GM18868 (cell line): ENCODE data around the gene KCNQ1.

Experiments used
- ATAC-seq: cut with Tn5 transposase; IDR thresholded peaks from one replicate; pipeline ENCODE4 v1.9.1; 2021; ENCODE audit warnings: mild to moderate bottlenecking, moderate library complexity; ENCODE audit not compliant: unreplicated experiment

The KCNQ1 gene

GRCh38 chr11:2837651-2838050 is 392.8 kb downstream of the KCNQ1 start:
- no peak for ATAC-seq

DNA sequence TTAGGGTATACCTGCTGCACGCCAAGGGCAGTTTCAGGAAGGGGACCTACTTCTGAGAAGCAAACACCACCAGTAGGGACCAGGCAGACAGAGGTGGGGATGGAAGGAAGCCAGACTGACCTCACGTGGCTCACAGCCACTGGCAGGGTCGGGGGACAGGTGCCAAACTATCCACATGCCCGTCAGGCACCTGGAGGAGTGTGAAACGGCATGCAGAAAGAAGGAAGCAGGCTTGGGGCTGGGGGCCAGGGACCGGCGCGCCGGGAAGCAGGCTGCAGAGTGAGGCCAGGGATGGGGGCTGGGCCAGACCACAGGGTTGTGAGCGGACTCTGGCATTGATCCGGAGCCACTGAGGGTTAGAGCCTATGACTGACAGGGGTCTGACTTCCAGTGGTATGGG is 393.3 kb downstream of the KCNQ1 start:
- no peak for ATAC-seq

DNA sequence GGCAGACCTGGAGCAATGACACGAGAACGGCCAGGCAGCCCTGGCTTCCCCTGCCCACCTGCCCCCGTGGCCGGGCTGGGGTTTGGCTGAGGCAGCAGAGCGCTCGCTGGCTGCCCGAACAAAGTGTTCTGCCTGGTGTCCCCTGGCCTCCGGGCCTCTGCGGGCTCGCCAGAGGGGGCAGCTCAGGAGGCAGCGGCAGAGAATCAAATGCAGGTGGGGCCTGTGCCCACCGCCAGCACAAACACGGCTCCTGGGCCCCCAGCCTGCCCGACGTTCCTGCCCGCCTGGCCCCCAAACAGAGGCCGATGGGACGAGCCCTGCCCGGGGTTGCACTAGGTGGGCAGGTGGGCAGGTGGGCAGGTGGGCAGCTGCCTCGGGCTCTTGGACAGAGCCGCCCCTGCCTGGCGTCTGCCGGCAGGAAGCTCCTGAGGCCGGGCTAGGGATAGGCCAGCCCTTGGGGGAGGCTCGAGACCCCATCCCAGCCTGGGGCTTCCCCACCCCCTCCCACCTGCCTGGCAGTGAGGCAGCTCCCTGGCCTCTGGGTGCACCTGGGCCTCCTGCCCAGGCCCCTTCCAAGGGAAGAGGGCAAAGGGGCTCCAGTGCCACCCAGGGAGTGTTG is 394.0 kb downstream of the KCNQ1 start:
- no peak for ATAC-seq

- no peak for ATAC-seq
Observed at GRCh38 chr11:2839395-2839943, 394.7 kb downstream of the KCNQ1 start.

- ATAC-seq, result no peak
Observed at GRCh38 chr11:2841411-2842190, 396.8 kb downstream of the KCNQ1 start.

DNA sequence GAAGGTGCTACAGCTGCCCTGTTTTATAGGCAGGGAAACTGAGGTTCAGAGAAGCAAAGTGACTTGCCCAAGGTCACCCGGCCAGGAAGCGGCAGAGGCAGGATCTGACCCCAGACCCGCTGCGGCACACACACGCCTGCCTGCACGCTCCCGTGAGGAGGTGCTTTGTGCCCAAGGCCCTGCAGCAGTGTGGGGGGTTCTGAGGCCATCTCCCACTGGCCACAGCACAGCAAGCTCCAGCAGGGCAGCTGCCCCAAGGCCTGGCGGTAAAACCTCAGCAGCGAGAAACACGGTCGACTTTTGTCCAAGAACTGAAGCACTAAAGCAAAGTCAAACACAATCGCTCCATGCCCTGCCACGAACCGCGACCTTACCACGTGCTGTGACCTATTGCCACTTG is 398.1 kb downstream of the KCNQ1 start:
- ATAC-seq, result no peak

DNA sequence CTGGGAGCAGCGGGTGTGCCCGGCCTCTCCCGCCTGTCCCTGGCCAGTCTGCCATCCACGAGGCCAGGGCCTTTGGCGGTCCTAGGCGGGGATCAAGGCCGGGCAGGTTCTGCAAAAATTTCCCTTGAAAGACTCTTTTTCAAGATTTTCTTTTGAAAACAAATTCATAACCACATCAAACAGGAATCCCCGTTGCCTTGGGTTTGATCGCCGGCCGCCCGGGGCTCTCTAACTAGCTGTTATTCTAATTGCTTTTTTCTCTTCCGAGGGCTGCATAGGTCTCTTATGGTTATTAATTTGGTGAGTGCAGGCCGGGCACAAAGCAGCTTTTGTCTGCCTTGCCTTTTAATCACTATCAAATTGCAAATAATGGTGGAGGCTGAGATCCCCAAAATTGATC is 398.7 kb downstream of the KCNQ1 start:
- ATAC-seq, result no peak

- no peak for ATAC-seq
Observed at GRCh38 chr11:2844116-2844842, 399.5 kb downstream of the KCNQ1 start.

DNA sequence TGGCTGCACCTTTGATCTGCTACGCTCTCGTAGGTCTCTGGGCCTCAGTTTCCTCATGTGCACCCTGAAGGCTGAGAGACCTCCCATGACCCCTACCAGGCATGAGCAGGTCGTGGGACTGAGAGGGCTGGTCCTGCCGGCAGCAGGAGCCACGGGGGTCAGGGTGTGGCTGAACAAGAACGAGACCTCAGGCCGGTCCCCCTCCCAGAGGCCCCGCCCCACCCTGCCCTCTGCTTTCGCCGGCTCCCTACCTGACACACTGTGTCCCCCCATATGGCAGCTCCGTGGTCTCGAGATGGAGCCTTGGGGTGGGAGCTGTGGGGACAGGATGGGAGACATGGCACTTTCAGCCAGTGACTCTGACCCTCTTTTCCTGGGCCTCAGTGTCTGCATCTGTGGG is 400.2 kb downstream of the KCNQ1 start:
- ATAC-seq, result no peak

GRCh38 chr11:2846056-2846455 is 401.2 kb downstream of the KCNQ1 start:
- ATAC-seq, result no peak

DNA sequence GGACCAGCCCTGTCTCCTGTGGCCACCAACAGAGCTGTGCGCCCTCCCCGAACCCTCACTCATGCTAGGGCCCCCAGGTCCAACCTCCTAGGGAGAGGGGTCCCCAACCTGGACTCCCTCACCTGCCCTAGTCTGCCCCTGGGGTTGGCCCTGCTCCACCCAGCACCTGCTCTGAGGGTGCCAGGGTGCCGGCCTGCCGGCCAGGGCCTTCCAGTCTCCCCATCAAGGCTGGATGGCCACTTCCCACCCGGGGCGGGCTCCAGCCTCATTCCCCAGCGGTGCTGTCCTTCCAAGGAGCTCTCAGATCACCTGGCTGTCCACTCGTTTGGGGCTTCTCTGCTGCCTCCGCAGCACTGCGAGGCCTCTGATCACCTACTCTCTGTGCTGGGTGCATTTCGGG is 401.7 kb downstream of the KCNQ1 start:
- ATAC-seq, result no peak

- no peak for ATAC-seq
Observed at GRCh38 chr11:2847561-2847960, 402.8 kb downstream of the KCNQ1 start.

DNA sequence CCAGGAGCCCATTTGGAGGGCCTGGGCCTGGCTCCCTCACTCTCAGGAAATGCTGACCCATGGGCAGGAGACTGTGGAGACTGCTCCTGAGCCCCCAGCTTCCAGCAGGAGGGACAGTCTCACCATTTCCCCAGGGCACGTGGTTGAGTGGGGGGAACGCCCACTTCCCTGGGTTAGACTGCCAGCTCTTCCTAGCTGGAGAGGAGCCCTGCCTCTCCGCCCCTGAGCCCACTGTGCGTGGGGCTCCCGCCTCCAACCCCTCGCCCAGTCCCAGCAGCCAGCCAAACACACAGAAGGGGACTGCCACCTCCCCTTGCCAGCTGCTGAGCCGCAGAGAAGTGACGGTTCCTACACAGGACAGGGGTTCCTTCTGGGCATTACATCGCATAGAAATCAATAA is 403.7 kb downstream of the KCNQ1 start:
- ATAC-seq, result no peak

- no peak for ATAC-seq
Observed at GRCh38 chr11:2849994-2850770, 405.4 kb downstream of the KCNQ1 start.

GRCh38 chr11:2853401-2853800 is 408.6 kb downstream of the KCNQ1 start:
- ATAC-seq, result no peak

GRCh38 chr11:2853997-2854560 is 409.3 kb downstream of the KCNQ1 start:
- no peak for ATAC-seq

DNA sequence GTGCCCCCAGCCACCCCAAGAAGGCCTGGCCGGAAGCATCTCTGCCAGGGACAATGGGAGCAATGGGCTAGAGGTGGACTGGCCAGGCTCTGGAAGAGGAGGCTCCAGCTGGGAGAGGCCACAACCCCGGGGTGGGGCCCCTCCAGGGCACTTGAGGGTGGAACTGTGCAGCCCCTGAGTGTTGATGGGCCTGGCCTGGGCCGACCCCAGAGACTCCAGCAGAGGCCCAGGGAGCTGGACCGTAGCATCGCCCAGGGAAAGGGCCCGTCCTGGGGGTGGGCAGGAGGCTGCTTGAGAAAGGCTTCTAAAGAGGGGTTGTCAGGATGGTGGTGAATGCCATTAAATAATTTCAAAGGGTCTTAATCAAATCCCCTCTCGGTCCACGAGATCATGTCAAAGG is 410.4 kb downstream of the KCNQ1 start:
- no peak for ATAC-seq

DNA sequence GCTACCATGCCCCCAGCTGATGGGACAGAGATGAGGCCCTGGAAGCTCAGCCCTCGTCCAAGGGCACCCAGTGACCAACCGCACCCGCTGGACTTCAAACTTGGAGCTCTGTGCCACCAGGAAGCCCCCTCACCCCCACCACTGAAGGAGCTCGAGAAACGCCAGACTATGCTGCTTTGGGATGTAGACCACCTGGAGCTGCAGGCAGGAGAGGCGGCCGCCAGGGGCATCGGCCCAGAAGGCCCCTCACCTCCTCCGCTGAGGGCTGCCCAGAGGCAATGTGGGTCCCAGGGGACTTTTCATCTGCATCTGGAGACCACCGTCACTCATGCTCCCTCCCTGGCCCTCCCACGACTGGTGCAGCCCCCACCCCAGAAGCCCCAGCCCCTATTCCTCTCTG is 412.5 kb downstream of the KCNQ1 start:
- no peak for ATAC-seq

DNA sequence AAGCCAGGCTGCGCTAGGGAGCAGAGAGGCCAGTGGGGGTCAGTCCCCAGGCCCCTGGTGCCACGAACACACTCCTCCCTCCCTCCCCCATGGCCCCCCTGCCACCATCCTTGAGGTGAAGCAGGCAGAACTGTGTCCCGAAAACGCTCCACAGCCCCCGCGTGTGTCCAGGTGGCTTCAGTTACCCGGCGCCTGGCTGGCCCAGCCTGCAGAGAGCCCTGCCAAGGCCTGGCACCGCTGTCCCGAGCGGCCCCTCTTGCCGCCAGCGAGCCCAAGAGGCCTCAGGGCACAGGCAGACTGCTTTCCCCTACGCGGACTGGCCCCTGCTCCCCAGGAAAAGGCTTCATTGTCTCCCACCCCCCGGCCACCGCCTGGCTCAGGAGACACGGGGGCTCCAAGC is 413.1 kb downstream of the KCNQ1 start:
- no peak for ATAC-seq

DNA sequence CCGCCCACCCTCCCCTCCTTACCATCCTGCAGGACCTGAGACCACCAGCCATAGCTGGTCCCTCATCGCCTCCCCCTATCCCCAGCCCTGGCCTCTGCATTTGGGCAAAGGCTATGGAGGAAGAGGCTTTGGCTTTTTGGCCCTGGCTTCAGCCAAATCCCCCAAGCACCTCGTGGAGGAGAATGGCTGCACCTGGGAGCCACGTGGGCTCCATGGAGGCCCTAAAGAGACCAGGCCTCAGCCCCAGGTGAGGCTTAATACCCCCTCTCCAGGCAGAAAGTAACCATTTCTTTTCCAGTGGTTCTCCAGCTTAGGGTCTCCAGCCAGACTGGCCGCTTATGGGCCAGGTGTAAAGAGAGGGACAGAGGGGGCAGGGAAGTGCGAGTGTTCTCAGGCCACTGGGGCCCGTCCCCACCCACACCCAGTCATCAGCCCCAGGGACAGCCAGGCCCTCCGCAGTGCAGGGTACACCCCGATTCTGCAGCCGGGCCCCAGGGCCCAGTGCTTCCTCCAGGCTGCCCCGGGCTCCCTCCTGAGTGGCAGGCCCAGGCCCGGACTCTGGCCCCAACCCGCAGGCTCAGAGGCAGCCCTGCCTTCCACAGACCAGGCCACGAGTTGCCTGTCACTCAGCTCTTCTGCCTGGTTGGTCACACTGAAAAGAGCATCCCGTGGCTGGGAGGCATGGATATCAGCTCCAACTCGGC is 414.3 kb downstream of the KCNQ1 start:
- no peak for ATAC-seq
